ENCODE data around the gene ETFB. TPM values are rescaled to one million over a fixed set of nuclear protein-coding genes. Genes with fewer than 3 reads are reported as not detected.
"Not testable (repeated sequence)": the region's sequence is repeated elsewhere in the genome, so short reads cannot be mapped to it uniquely, and the experiment has no call there.

The ETFB gene
- total and polyA plus RNA-seq, 12 donors, result 220 to 542 (median 359) TPM

GRCh38 chr19:51398096-51398704 is 32.0 kb upstream of the ETFB start:
- WGBS, 2 donors, result 47 to 50% methylated on average over 7 of the region's 7 CpGs

DNA sequence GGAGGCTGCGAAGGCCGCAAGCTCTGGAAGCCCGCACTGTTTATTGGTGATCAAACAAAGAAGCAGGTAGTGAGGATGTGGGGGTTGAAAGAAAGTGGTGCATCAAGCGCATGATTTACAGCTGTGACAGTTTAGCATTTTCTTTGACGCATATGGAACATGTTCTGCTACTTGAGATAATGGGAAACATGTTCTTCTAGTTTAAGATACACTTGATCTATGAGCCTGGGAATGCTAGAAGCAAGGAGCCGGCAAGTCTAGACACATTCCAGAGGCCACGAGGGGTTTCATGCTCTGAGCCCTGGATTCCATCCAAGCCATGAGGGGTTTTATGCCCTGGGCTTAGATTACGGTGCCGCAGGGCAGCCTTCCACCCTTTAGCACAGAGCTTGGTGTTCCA is 31.3 kb upstream of the ETFB start:
- H3K36me3 ChIP-seq, H3K27me3 ChIP-seq, DNase-seq, H3K27ac ChIP-seq, ATAC-seq, H3K4me3 ChIP-seq: not testable (repeated sequence)
- WGBS, 2 donors, result 55 to 69% methylated on average over 9 of the region's 9 CpGs
- intact Hi-C loops (cut with DNase I), result loop anchor here in 1 of 10 donors (10.0 kb wide), 1 partner anchor 63 kb away; no protein-coding TSS in a partner anchor
- Histone ChIP-seq H3K4me1 (peaks cover 3 to 28% (median 7%) of the 10 kb centered on the region in 9 donors), H3K9me3 (peaks cover 0 to 12% (median 4%) of the 10 kb centered on the region in 11 donors)

More at GRCh38 chr19:51398096-51398704, 32.0 kb upstream of the ETFB start:
- Histone ChIP-seq H3K27ac (no peak overlapping the region), H3K36me3 (no peaks in the 10 kb centered on the region), H3K27me3 (no peaks in the 10 kb centered on the region), H3K4me1 (peaks cover 3 to 27% (median 7%) of the 10 kb centered on the region in 9 donors), H3K4me3 (no peak overlapping the region), H3K9me3 (peaks cover 0 to 19% (median 5%) of the 10 kb centered on the region in 11 donors)
- TF ChIP-seq, protein P1, sequence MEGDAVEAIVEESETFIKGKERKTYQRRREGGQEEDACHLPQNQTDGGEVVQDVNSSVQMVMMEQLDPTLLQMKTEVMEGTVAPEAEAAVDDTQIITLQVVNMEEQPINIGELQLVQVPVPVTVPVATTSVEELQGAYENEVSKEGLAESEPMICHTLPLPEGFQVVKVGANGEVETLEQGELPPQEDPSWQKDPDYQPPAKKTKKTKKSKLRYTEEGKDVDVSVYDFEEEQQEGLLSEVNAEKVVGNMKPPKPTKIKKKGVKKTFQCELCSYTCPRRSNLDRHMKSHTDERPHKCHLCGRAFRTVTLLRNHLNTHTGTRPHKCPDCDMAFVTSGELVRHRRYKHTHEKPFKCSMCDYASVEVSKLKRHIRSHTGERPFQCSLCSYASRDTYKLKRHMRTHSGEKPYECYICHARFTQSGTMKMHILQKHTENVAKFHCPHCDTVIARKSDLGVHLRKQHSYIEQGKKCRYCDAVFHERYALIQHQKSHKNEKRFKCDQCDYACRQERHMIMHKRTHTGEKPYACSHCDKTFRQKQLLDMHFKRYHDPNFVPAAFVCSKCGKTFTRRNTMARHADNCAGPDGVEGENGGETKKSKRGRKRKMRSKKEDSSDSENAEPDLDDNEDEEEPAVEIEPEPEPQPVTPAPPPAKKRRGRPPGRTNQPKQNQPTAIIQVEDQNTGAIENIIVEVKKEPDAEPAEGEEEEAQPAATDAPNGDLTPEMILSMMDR (IDR thresholded peaks at IDR 0.05), result peak in 7 of 9 donors; percentile 41 to 62 (median 47)
- DNase-seq (no peak), ATAC-seq (no peak)
- intact Hi-C loops (cut with DNase I), result loop anchor here in 1 of 10 donors (10.0 kb wide), 1 partner anchor 63 kb away; no protein-coding TSS in a partner anchor

- WGBS, 2 donors, result 98% methylated on average over 2 of the region's 2 CpGs
- ATAC-seq, result no peak
- Histone ChIP-seq H3K9me3 (no peaks in the 10 kb centered on the region), H3K4me3 (no peak overlapping the region), H3K27ac (no peak overlapping the region), H3K27me3 (peaks cover 0 to 3% (median 0%) of the 10 kb centered on the region in 7 donors), H3K36me3 (no peaks in the 10 kb centered on the region), H3K4me1 (peaks cover 3 to 28% (median 7%) of the 10 kb centered on the region in 9 donors)
- intact Hi-C loops (cut with DNase I), result loop anchor here in 1 of 10 donors (10.0 kb wide), 1 partner anchor 61 kb away; no protein-coding TSS in a partner anchor
- no peak for DNase-seq
- TF ChIP-seq, protein P1 (IDR thresholded peaks at IDR 0.05), result no peak
Measured at GRCh38 chr19:51396175-51396574, 30.0 kb upstream of the ETFB start.

- peaks cover 0 to 9% (median 0%) of the 10 kb centered on the region in 7 donors for H3K27me3 ChIP-seq
- peak overlapping the region in 9 of 10 donors; percentile 15 to 56 (median 46) for H3K4me3 ChIP-seq
- WGBS, 2 donors, result 1 to 2% methylated on average over 45 of the region's 45 CpGs
- intact Hi-C loops (cut with DNase I), result loop anchor here in 4 of 10 donors (1.0 to 10.0 kb wide), 4 partner anchors 27 to 59 kb away; partner anchors contain the start of gene ETFB (in 2 of the 4)
- H3K27ac ChIP-seq, result peak overlapping the region in 9 of 10 donors; percentile 50 to 90 (median 76)
- peaks cover 3 to 28% (median 7%) of the 10 kb centered on the region in 9 donors for H3K4me1 ChIP-seq
- DNase-seq (peak; percentile 86 to 96), ATAC-seq (peak; percentile 96 to 98 (median 98))
- TF ChIP-seq, protein P1 (IDR thresholded peaks at IDR 0.05), result peak in 2 of 9 donors; percentile 19 to 26
- no peaks in the 10 kb centered on the region for H3K36me3 ChIP-seq
- H3K9me3 ChIP-seq, result no peaks in the 10 kb centered on the region
Measured at GRCh38 chr19:51394050-51394836, 28.1 kb upstream of the ETFB start.
